Measurements from ENCODE around the gene ANKRD29.
"Not testable (repeated sequence)": the region's sequence is repeated elsewhere in the genome, so short reads cannot be mapped to it uniquely, and the experiment has no call there.

Gene ANKRD29

GRCh38 chr18:23619388-23619881, 43.3 kb downstream of the ANKRD29 start:
- H3K27me3 Mint-ChIP-seq, result peaks cover 31% of the 10 kb centered on the region
- peaks cover 3% of the 10 kb centered on the region for H3K36me3 Mint-ChIP-seq
- H3K4me3 Mint-ChIP-seq, result peak overlapping the region; percentile 69
- H3K27ac Mint-ChIP-seq, result no peak overlapping the region
- no peaks in the 10 kb centered on the region for H3K9me3 Mint-ChIP-seq (ENCODE audit: low read depth)
- peaks cover 5% of the 10 kb centered on the region for H3K4me1 Mint-ChIP-seq (ENCODE audit: low read depth)

GRCh38 chr18:23618862-23619387, 43.8 kb downstream of the ANKRD29 start:
- H3K4me3 Mint-ChIP-seq, result peak overlapping the region; percentile 69
- H3K4me1 Mint-ChIP-seq (ENCODE audit: low read depth), result peaks cover 5% of the 10 kb centered on the region
- H3K27ac Mint-ChIP-seq, result no peak overlapping the region
- no peaks in the 10 kb centered on the region for H3K9me3 Mint-ChIP-seq (ENCODE audit: low read depth)
- H3K36me3 Mint-ChIP-seq, result peaks cover 3% of the 10 kb centered on the region
- H3K27me3 Mint-ChIP-seq, result peaks cover 31% of the 10 kb centered on the region

- no peak overlapping the region for H3K27ac Mint-ChIP-seq
- H3K27me3 Mint-ChIP-seq, result peaks cover 31% of the 10 kb centered on the region
- peaks cover 3% of the 10 kb centered on the region for H3K36me3 Mint-ChIP-seq
- H3K4me3 Mint-ChIP-seq, result no peak overlapping the region
- no peaks in the 10 kb centered on the region for H3K9me3 Mint-ChIP-seq (ENCODE audit: low read depth)
- H3K4me1 Mint-ChIP-seq (ENCODE audit: low read depth), result peaks cover 5% of the 10 kb centered on the region
Measured at GRCh38 chr18:23617412-23618014, 45.2 kb downstream of the ANKRD29 start.

GRCh38 chr18:23616258-23616657, 46.5 kb downstream of the ANKRD29 start:
- peaks cover 24% of the 10 kb centered on the region for H3K27me3 Mint-ChIP-seq
- no peaks in the 10 kb centered on the region for H3K9me3 Mint-ChIP-seq (ENCODE audit: low read depth)

GRCh38 chr18:23614891-23615290, 47.8 kb downstream of the ANKRD29 start:
- H3K9me3 Mint-ChIP-seq (ENCODE audit: low read depth), result no peaks in the 10 kb centered on the region
- peaks cover 5% of the 10 kb centered on the region for H3K4me1 Mint-ChIP-seq (ENCODE audit: low read depth)
- H3K36me3 Mint-ChIP-seq, result peaks cover 3% of the 10 kb centered on the region
- no peak overlapping the region for H3K27ac Mint-ChIP-seq
- no peak overlapping the region for H3K4me3 Mint-ChIP-seq
- peaks cover 12% of the 10 kb centered on the region for H3K27me3 Mint-ChIP-seq

More at GRCh38 chr18:23616258-23616657, 46.5 kb downstream of the ANKRD29 start:
- Mint-ChIP-seq H3K27ac (no peak overlapping the region), H3K4me3 (no peak overlapping the region), H3K4me1 (ENCODE audit: low read depth) (peaks cover 5% of the 10 kb centered on the region), H3K36me3 (peaks cover 3% of the 10 kb centered on the region)

- no peak overlapping the region for H3K4me3 Mint-ChIP-seq
- H3K27ac Mint-ChIP-seq, result no peak overlapping the region
- H3K36me3 Mint-ChIP-seq, result peaks cover 3% of the 10 kb centered on the region
- peaks cover 3% of the 10 kb centered on the region for H3K4me1 Mint-ChIP-seq (ENCODE audit: low read depth)
- no peaks in the 10 kb centered on the region for H3K9me3 Mint-ChIP-seq (ENCODE audit: low read depth)
- H3K27me3 Mint-ChIP-seq, result peaks cover 9% of the 10 kb centered on the region
Measured at GRCh38 chr18:23614413-23614812, 48.3 kb downstream of the ANKRD29 start.

GRCh38 chr18:23613091-23613475, 49.6 kb downstream of the ANKRD29 start:
- not testable (repeated sequence) for H3K4me3 Mint-ChIP-seq; H3K4me1 Mint-ChIP-seq (ENCODE audit: low read depth); H3K36me3 Mint-ChIP-seq; H3K27ac Mint-ChIP-seq; H3K27me3 Mint-ChIP-seq; H3K9me3 Mint-ChIP-seq (ENCODE audit: low read depth)

- H3K27me3 Mint-ChIP-seq, result peaks cover 3% of the 10 kb centered on the region
- no peaks in the 10 kb centered on the region for H3K36me3 Mint-ChIP-seq
- H3K4me1 Mint-ChIP-seq (ENCODE audit: low read depth), result no peaks in the 10 kb centered on the region
- no peak overlapping the region for H3K27ac Mint-ChIP-seq
- no peak overlapping the region for H3K4me3 Mint-ChIP-seq
- H3K9me3 Mint-ChIP-seq (ENCODE audit: low read depth), result no peaks in the 10 kb centered on the region
Measured at GRCh38 chr18:23612434-23613090, 50.1 kb downstream of the ANKRD29 start.

- H3K4me3 Mint-ChIP-seq, result no peak overlapping the region
- H3K9me3 Mint-ChIP-seq (ENCODE audit: low read depth), result no peaks in the 10 kb centered on the region
- H3K36me3 Mint-ChIP-seq, result no peaks in the 10 kb centered on the region
- H3K27me3 Mint-ChIP-seq, result no peaks in the 10 kb centered on the region
- H3K27ac Mint-ChIP-seq, result no peak overlapping the region
- no peaks in the 10 kb centered on the region for H3K4me1 Mint-ChIP-seq (ENCODE audit: low read depth)
Measured at GRCh38 chr18:23609390-23610023, 53.2 kb downstream of the ANKRD29 start.

- H3K27me3 Mint-ChIP-seq, result no peaks in the 10 kb centered on the region
- no peak overlapping the region for H3K27ac Mint-ChIP-seq
- no peaks in the 10 kb centered on the region for H3K36me3 Mint-ChIP-seq
- no peaks in the 10 kb centered on the region for H3K4me1 Mint-ChIP-seq (ENCODE audit: low read depth)
- H3K4me3 Mint-ChIP-seq, result no peak overlapping the region
- no peaks in the 10 kb centered on the region for H3K9me3 Mint-ChIP-seq (ENCODE audit: low read depth)
Measured at GRCh38 chr18:23608211-23608610, 54.5 kb downstream of the ANKRD29 start.

GRCh38 chr18:23605941-23606340, 56.8 kb downstream of the ANKRD29 start:
- no peaks in the 10 kb centered on the region for H3K27me3 Mint-ChIP-seq
- no peaks in the 10 kb centered on the region for H3K4me1 Mint-ChIP-seq (ENCODE audit: low read depth)
- H3K4me3 Mint-ChIP-seq, result no peak overlapping the region
- H3K36me3 Mint-ChIP-seq, result no peaks in the 10 kb centered on the region
- H3K27ac Mint-ChIP-seq, result no peak overlapping the region
- no peaks in the 10 kb centered on the region for H3K9me3 Mint-ChIP-seq (ENCODE audit: low read depth)

- Mint-ChIP-seq H3K9me3 (ENCODE audit: low read depth) (no peaks in the 10 kb centered on the region), H3K4me1 (ENCODE audit: low read depth) (no peaks in the 10 kb centered on the region), H3K27ac (no peak overlapping the region), H3K27me3 (no peaks in the 10 kb centered on the region), H3K36me3 (no peaks in the 10 kb centered on the region), H3K4me3 (no peak overlapping the region)
Measured at GRCh38 chr18:23599809-23600208, 62.9 kb downstream of the ANKRD29 start.

GRCh38 chr18:23596183-23596582, 66.5 kb downstream of the ANKRD29 start:
- peaks cover 1% of the 10 kb centered on the region for H3K27me3 Mint-ChIP-seq
- no peaks in the 10 kb centered on the region for H3K4me1 Mint-ChIP-seq (ENCODE audit: low read depth)
- H3K27ac Mint-ChIP-seq, result no peak overlapping the region
- no peaks in the 10 kb centered on the region for H3K36me3 Mint-ChIP-seq
- no peaks in the 10 kb centered on the region for H3K9me3 Mint-ChIP-seq (ENCODE audit: low read depth)
- no peak overlapping the region for H3K4me3 Mint-ChIP-seq

GRCh38 chr18:23595591-23595990, 67.1 kb downstream of the ANKRD29 start:
- Mint-ChIP-seq H3K4me1 (ENCODE audit: low read depth) (no peaks in the 10 kb centered on the region), H3K27ac (no peak overlapping the region), H3K4me3 (no peak overlapping the region), H3K27me3 (peaks cover 1% of the 10 kb centered on the region), H3K9me3 (ENCODE audit: low read depth) (no peaks in the 10 kb centered on the region), H3K36me3 (no peaks in the 10 kb centered on the region)

- no peak overlapping the region for H3K27ac Mint-ChIP-seq
- H3K9me3 Mint-ChIP-seq (ENCODE audit: low read depth), result no peaks in the 10 kb centered on the region
- H3K4me1 Mint-ChIP-seq (ENCODE audit: low read depth), result no peaks in the 10 kb centered on the region
- H3K27me3 Mint-ChIP-seq, result peaks cover 1% of the 10 kb centered on the region
- no peak overlapping the region for H3K4me3 Mint-ChIP-seq
- H3K36me3 Mint-ChIP-seq, result no peaks in the 10 kb centered on the region
Measured at GRCh38 chr18:23593720-23594119, 69.0 kb downstream of the ANKRD29 start.

Data from activated naive CD8-positive, alpha-beta T cell (primary cell).